KMS-11 (cell line): ENCODE measurements around the gene SEC22A.

Experiments used
- H2AFZ ChIP-seq: fragments of 200-600 bp; sonication (generic); 2 replicates; pipeline ENCODE4 v1.6.1; 2016; ENCODE audit warnings: antibody characterized with exemption, mixed run types, low read depth
- H3K27ac ChIP-seq: fragments of 200-600 bp; sonication (generic); 2 replicates; pipeline ENCODE4 v1.6.1; 2016; ENCODE audit warnings: mild to moderate bottlenecking, mixed run types
- H3K27me3 ChIP-seq: fragments of 200-600 bp; sonication (generic); 2 replicates; pipeline ENCODE4 v1.6.1; 2017; ENCODE audit warnings: mild to moderate bottlenecking, low read depth, mixed run types, moderate library complexity; ENCODE audit not compliant: insufficient read depth
- H3K36me3 ChIP-seq: fragments of 200-600 bp; sonication (generic); 2 replicates; pipeline ENCODE4 v1.6.1; 2017; ENCODE audit warnings: mild to moderate bottlenecking, mixed run types; ENCODE audit not compliant: insufficient read depth
- H3K4me1 ChIP-seq: fragments of 200-600 bp; sonication (generic); 2 replicates; pipeline ENCODE4 v1.6.1; 2016; ENCODE audit warnings: mild to moderate bottlenecking, low read depth, mixed run types; ENCODE audit not compliant: poor library complexity, severe bottlenecking
- H3K4me2 ChIP-seq: fragments of 200-600 bp; sonication (generic); 2 replicates; pipeline ENCODE4 v1.7.0; 2016; ENCODE audit warnings: mild to moderate bottlenecking, mixed run types
- H3K4me3 ChIP-seq: fragments of 200-600 bp; sonication (generic); IDR thresholded peaks from 2 replicates; pipeline ENCODE4 v1.6.1; 2017; ENCODE audit warnings: low read depth, low read length, mixed read lengths; ENCODE audit not compliant: insufficient read depth
- H3K79me2 ChIP-seq: fragments of 200-600 bp; sonication (generic); 2 replicates; pipeline ENCODE4 v1.6.1; 2016; ENCODE audit warnings: low read depth, mixed run types; ENCODE audit not compliant: insufficient read depth
- H3K9ac ChIP-seq: fragments of 200-600 bp; sonication (generic); 2 replicates; pipeline ENCODE4 v1.6.1; 2016; ENCODE audit warnings: mild to moderate bottlenecking, mixed run types
- H4K20me1 ChIP-seq: fragments of 200-600 bp; sonication (generic); 2 replicates; pipeline ENCODE4 v1.6.1; 2016; ENCODE audit warnings: mild to moderate bottlenecking, mixed run types; ENCODE audit not compliant: insufficient read depth
- TF ChIP-seq, protein P1 (sequence below): fragments of 200-600 bp; sonication (generic); conservative IDR thresholded peaks from 2 replicates; pipeline ENCODE4 v1.6.1; 2017; ENCODE audit warnings: low read depth, mild to moderate bottlenecking, antibody characterized with exemption, low read length, moderate library complexity, mixed read lengths

SEC22A gene

DNA sequence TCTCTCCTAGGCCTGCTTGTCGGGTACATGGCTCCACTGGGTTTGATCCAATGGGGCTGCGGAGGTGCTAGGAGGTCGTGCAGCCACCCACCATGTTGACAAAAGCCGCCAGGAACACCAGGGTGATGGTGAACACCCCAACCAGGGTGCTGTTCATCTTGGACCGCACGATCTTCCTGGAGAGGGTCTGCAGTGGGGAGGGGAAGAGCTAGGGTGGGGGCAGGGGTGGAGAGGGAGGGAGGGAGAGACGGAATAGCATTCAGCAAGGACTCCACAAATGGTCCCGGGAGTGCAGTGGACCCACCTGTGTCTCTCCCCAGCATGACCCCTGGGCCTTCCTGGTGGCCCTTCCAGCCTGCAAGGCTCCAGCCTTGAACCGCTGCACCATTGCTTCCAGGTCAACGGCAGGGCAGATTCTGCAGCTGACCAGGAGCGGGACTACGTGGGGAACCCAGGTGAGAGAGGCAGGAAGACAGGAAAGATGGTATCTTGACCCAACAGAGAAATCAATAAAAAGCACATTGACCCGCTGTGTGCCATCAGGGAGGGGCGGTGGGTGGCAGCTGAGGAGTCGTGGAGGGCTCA lies 102.3 kb downstream of the SEC22A start:
- no peak overlapping the region for H3K9ac ChIP-seq
- H3K36me3 ChIP-seq: no peaks in the 10 kb centered on the region
- H3K27ac ChIP-seq: no peak overlapping the region
- no peak overlapping the region for H3K4me2 ChIP-seq
- H3K27me3 ChIP-seq: no peaks in the 10 kb centered on the region
- no peak overlapping the region for H3K4me3 ChIP-seq
- no peaks in the 10 kb centered on the region for H3K79me2 ChIP-seq
- H4K20me1 ChIP-seq: no peaks in the 10 kb centered on the region
- TF ChIP-seq, protein P1, sequence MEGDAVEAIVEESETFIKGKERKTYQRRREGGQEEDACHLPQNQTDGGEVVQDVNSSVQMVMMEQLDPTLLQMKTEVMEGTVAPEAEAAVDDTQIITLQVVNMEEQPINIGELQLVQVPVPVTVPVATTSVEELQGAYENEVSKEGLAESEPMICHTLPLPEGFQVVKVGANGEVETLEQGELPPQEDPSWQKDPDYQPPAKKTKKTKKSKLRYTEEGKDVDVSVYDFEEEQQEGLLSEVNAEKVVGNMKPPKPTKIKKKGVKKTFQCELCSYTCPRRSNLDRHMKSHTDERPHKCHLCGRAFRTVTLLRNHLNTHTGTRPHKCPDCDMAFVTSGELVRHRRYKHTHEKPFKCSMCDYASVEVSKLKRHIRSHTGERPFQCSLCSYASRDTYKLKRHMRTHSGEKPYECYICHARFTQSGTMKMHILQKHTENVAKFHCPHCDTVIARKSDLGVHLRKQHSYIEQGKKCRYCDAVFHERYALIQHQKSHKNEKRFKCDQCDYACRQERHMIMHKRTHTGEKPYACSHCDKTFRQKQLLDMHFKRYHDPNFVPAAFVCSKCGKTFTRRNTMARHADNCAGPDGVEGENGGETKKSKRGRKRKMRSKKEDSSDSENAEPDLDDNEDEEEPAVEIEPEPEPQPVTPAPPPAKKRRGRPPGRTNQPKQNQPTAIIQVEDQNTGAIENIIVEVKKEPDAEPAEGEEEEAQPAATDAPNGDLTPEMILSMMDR: no peak
- no peaks in the 10 kb centered on the region for H3K4me1 ChIP-seq
- no peak overlapping the region for H2AFZ ChIP-seq

DNA sequence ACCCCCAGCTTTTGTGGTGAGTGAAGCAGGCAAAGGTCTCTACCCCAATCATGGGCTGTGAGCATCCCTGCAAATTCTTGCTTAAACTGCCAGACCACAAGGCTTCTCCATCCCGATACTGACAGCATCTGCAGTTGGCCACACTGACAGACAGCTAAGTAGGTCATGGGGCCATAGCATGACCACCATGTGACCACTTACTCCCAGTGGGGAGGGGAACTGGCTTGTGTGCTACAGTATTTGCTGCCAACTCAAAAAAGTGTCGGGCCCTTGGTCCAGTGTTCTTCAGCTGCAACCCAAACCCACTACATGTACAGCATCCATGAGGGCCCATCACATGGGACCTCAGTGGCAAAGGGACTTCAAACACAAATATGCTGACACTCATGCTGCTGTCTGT lies 103.4 kb downstream of the SEC22A start:
- TF ChIP-seq, protein P1: no peak
- no peaks in the 10 kb centered on the region for H3K79me2 ChIP-seq
- H3K4me1 ChIP-seq: no peaks in the 10 kb centered on the region
- no peak overlapping the region for H3K27ac ChIP-seq
- H2AFZ ChIP-seq: no peak overlapping the region
- H3K27me3 ChIP-seq: no peaks in the 10 kb centered on the region
- H3K4me3 ChIP-seq: no peak overlapping the region
- no peaks in the 10 kb centered on the region for H3K36me3 ChIP-seq
- no peak overlapping the region for H3K4me2 ChIP-seq
- no peaks in the 10 kb centered on the region for H4K20me1 ChIP-seq
- no peak overlapping the region for H3K9ac ChIP-seq

DNA sequence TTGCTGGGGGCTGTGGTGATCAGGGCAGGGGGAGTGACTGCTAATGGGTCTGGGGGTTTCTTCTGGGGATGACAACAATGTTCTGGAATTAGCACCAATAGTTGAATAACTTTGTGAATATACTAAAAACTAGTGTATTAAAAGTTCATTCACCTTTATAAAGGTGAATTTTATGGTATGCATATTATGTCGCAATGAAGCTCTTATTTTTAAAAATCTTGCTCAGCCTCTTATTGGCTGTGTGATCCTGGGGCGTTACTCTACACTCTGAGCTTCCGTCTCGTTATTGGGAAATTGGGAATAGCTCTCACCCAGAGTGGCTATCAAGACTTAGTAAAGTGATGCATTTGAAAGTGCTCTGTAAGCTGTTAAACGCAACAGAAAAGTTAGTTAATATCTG lies 105.3 kb downstream of the SEC22A start:
- Histone ChIP-seq H3K4me1 (no peaks in the 10 kb centered on the region), H4K20me1 (no peaks in the 10 kb centered on the region), H3K4me3 (no peak overlapping the region), H2AFZ (no peak overlapping the region), H3K27ac (no peak overlapping the region), H3K4me2 (no peak overlapping the region), H3K79me2 (no peaks in the 10 kb centered on the region), H3K36me3 (no peaks in the 10 kb centered on the region), H3K27me3 (no peaks in the 10 kb centered on the region), H3K9ac (no peak overlapping the region)
- TF ChIP-seq, protein P1: no peak

DNA sequence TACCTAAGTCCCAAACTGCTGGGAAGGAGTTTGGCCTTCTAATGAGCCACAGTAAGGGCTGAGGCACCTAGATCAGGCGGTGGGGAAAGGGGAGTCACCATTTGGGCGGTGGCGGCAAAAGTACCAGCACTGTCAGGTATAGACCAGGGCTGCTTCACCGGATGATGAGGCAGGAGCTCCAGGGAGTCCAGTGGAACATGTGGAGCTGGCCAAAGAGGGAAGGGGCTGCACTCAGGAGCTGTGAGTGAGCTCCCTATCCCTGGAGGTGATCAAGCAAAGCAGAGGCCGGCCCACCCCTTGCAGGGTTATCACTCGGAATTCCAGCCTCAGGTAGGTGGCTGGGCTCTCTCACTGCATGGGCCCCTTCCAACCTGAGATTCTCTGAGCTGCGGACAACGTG lies 108.4 kb downstream of the SEC22A start:
- Histone ChIP-seq H3K4me2 (no peak overlapping the region), H3K27me3 (no peaks in the 10 kb centered on the region; the same call in 1 of the 2 replicates), H3K36me3 (no peaks in the 10 kb centered on the region), H3K27ac (no peak overlapping the region), H3K9ac (no peak overlapping the region), H4K20me1 (no peaks in the 10 kb centered on the region), H2AFZ (no peak overlapping the region), H3K4me1 (no peaks in the 10 kb centered on the region), H3K79me2 (no peaks in the 10 kb centered on the region), H3K4me3 (no peak overlapping the region)
- TF ChIP-seq, protein P1: no peak
